IMR-90 (cell line): ENCODE data around the gene INPP5E. TPM values are rescaled to one million over a fixed set of nuclear protein-coding genes. Genes with fewer than 3 reads are reported as not detected.

Experiments
- ATAC-seq: fragments of 200-7000 bp; cut with Tn5 transposase; 2 replicates; pipeline ENCODE4 v1.9.1; 2020; ENCODE audit warnings: low read depth, mild to moderate bottlenecking, moderate library complexity
- BruUV-seq: library from RNA; stranded (reverse); fragments of 400-500 nt; replicated peaks from 2 replicates; lab custom pipeline; 2021; lab: Mats Ljungman, UMichigan
- CTCF ChIA-PET: fragments of 300-600 bp; formaldehyde crosslinking; extraction: SDS; loops from one replicate; lab custom pipeline; 2021; ENCODE audit warnings: antibody characterized with exemption; lab: Yijun Ruan, JAX
- POLR2A ChIA-PET: fragments of 300-600 bp; sonication (Branson Sonifier 250); formaldehyde crosslinking; loops from one replicate; lab custom pipeline; 2022; ENCODE audit warnings: antibody characterized with exemption; ENCODE audit not compliant: unreplicated experiment; lab: Charles Lee
- DNase-seq: peaks from one replicate; pipeline ENCODE4 v3.0.0; 2013
- H2AFZ ChIP-seq: replicated peaks from 2 replicates; pipeline ENCODE3; 2013; ENCODE audit warnings: low read length, mild to moderate bottlenecking; ENCODE audit not compliant: poor library complexity
- H2AK5ac ChIP-seq: 2 replicates; pipeline ENCODE4 v1.6.1; 2013; ENCODE audit warnings: low read depth, low read length, inconsistent platforms
- H2AK9ac ChIP-seq: replicated peaks from 2 replicates; pipeline ENCODE3; 2013; ENCODE audit warnings: mild to moderate bottlenecking, low read depth, low read length, moderate library complexity; ENCODE audit not compliant: poor library complexity
- H2BK120ac ChIP-seq: 2 replicates; pipeline ENCODE4 v1.6.1; 2013; ENCODE audit warnings: low read depth, low read length, inconsistent platforms
- H2BK15ac ChIP-seq: 3 replicates; pipeline ENCODE4 v1.6.1; 2013; ENCODE audit warnings: low read depth, low read length, inconsistent platforms
- H2BK20ac ChIP-seq: 2 replicates; pipeline ENCODE4 v1.6.1; 2013; ENCODE audit warnings: low read depth, mild to moderate bottlenecking, inconsistent platforms, low read length, moderate library complexity
- H2BK5ac ChIP-seq: 2 replicates; pipeline ENCODE4 v1.6.1; 2013; ENCODE audit warnings: mild to moderate bottlenecking, low read depth, low read length, inconsistent platforms; ENCODE audit not compliant: poor library complexity, severe bottlenecking
- H3K14ac ChIP-seq: replicated peaks from 2 replicates; pipeline ENCODE4 v1.6.1; 2013; ENCODE audit warnings: low read depth, low read length, inconsistent platforms
- H3K18ac ChIP-seq: 2 replicates; pipeline ENCODE4 v1.6.1; 2013; ENCODE audit warnings: low read depth, low read length, control low read depth
- H3K23ac ChIP-seq: 2 replicates; pipeline ENCODE4 v1.6.1; 2013; ENCODE audit warnings: low read depth, low read length, inconsistent platforms
- H3K27ac ChIP-seq: 2 replicates; pipeline ENCODE4 v1.5.1; 2013; ENCODE audit warnings: mild to moderate bottlenecking, control low read depth, low read length; ENCODE audit not compliant: insufficient read depth
- H3K27me3 ChIP-seq: 2 replicates; pipeline ENCODE4 v1.6.1; 2013; ENCODE audit warnings: low read length; ENCODE audit not compliant: control insufficient read depth, insufficient read depth
- H3K36me3 ChIP-seq: 2 replicates; pipeline ENCODE4 v1.6.1; 2013; ENCODE audit warnings: low read length, mixed read lengths; ENCODE audit not compliant: control insufficient read depth, insufficient read depth
- H3K4ac ChIP-seq: 2 replicates; pipeline ENCODE4 v1.6.1; 2013; ENCODE audit warnings: low read depth, low read length, inconsistent platforms
- H3K4me1 ChIP-seq: 2 replicates; pipeline ENCODE4 v1.6.1; 2013; ENCODE audit warnings: low read length, mixed read lengths; ENCODE audit not compliant: control insufficient read depth, insufficient read depth
- H3K4me2 ChIP-seq: 2 replicates; pipeline ENCODE4 v1.6.1; 2013; ENCODE audit warnings: low read depth, mild to moderate bottlenecking, control low read depth, low read length, moderate library complexity
- H3K4me3 ChIP-seq: 2 replicates; pipeline ENCODE4 v1.5.1; 2013; ENCODE audit warnings: low read depth, mild to moderate bottlenecking, control low read depth, low read length, moderate library complexity; ENCODE audit not compliant: insufficient read depth
- H3K56ac ChIP-seq: 2 replicates; pipeline ENCODE4 v1.6.1; 2013; ENCODE audit warnings: low read length, inconsistent platforms; ENCODE audit not compliant: insufficient read depth; ENCODE audit errors: extremely low read depth
- H3K79me1 ChIP-seq, 2 experiments: 2 replicates each; pipeline ENCODE4 v1.6.1; 2013; ENCODE audit warnings: low read length in 2 of 2, inconsistent platforms in 1 of 2, low read depth in 1 of 2
- H3K9ac ChIP-seq: 2 replicates; pipeline ENCODE4 v1.6.1; 2013; ENCODE audit warnings: low read depth, low read length, control low read depth
- H3K9me1 ChIP-seq: 2 replicates; pipeline ENCODE4 v1.6.1; 2013; ENCODE audit warnings: low read length, inconsistent platforms; ENCODE audit not compliant: insufficient read depth
- H3K9me3 ChIP-seq: 2 replicates; pipeline ENCODE4 v1.6.1; 2013; ENCODE audit warnings: low read length; ENCODE audit not compliant: control insufficient read depth, insufficient read depth
- H4K20me1 ChIP-seq: 2 replicates; pipeline ENCODE4 v1.6.1; 2013; ENCODE audit warnings: low read length, inconsistent platforms; ENCODE audit not compliant: insufficient read depth
- H4K5ac ChIP-seq: 2 replicates; pipeline ENCODE4 v1.6.1; 2013; ENCODE audit warnings: mild to moderate bottlenecking, low read depth, low read length, control low read depth
- H4K8ac ChIP-seq, 2 experiments: 2 replicates each; pipeline ENCODE4 v1.6.1; 2013; ENCODE audit warnings: low read depth in 2 of 2, low read length in 2 of 2, control low read depth in 1 of 2, inconsistent platforms in 1 of 2
- H4K91ac ChIP-seq: 2 replicates; pipeline ENCODE4 v1.6.1; 2013; ENCODE audit warnings: low read depth, low read length, inconsistent platforms; ENCODE audit not compliant: insufficient read depth
- CEBPB ChIP-seq: IDR thresholded peaks from 2 replicates; pipeline ENCODE4 v1.6.1; 2012; ENCODE audit warnings: low read depth, low read length, improper control_type of control experiment
- MAFK ChIP-seq: IDR thresholded peaks from 2 replicates; pipeline ENCODE4 v1.6.1; 2012; ENCODE audit warnings: low read depth, low read length, improper control_type of control experiment
- MXI1 ChIP-seq: IDR thresholded peaks from 2 replicates; pipeline ENCODE4 v1.6.1; 2012; ENCODE audit warnings: low read depth, mild to moderate bottlenecking, low read length, moderate library complexity, borderline replicate concordance
- RAD21 ChIP-seq: IDR thresholded peaks from 2 replicates; pipeline ENCODE4 v1.6.1; 2012; ENCODE audit warnings: low read length, improper control_type of control experiment
- WGBS, 2 experiments: methylation state at CpG; one replicate each; pipeline versions ENCODE4 v1.1.5 to v1.1.7; 2013; ENCODE audit warnings: missing lambda C conversion rate in 2 of 2; ENCODE audit not compliant: insufficient read length in 1 of 2; ENCODE audit errors: extremely low coverage in 2 of 2; 5-methylcytosine and 5-hydroxymethylcytosine counted together
- dilution Hi-C: fragments of 300-500 bp; cut with HindIII; formaldehyde crosslinking; loops from one replicate; pipeline ENCODE4 v1.14.3; 2018; ENCODE audit warnings: low sequenced_read_pairs; ENCODE audit not compliant: unreplicated experiment
- in situ Hi-C: fragments of 300-500 bp; cut with MboI; formaldehyde crosslinking; loops from 3 replicates; pipeline ENCODE4 v1.14.3; 2019; ENCODE audit warnings: low sequenced_read_pairs, inconsistent platforms, mixed read lengths
- intact Hi-C: fragments of 100-400 bp; cut with micrococcal nuclease; formaldehyde crosslinking; loops from 2 replicates; pipeline ENCODE4 v1.10.0; 2022
- polyA plus RNA-seq, 3 experiments: library from polyadenylated mRNA; depleted of rRNA; stranded (reverse); fragments of >200 nt; gene quantifications; 2 replicates each; pipeline ENCODE4 v1.2.3, GENCODE V29; 2012; ENCODE audit warnings: low replicate concordance in 1 of 3
- total RNA-seq: library from RNA; depleted of rRNA; stranded (reverse); fragments of >200 nt; gene quantifications from 2 replicates; pipeline ENCODE4 v1.2.3, GENCODE V29; 2012

The INPP5E gene
- total and polyA plus RNA-seq, 2 of the 4 experiments (the other 2 are of a cell fraction), result 1.6 to 9.4 TPM

DNA sequence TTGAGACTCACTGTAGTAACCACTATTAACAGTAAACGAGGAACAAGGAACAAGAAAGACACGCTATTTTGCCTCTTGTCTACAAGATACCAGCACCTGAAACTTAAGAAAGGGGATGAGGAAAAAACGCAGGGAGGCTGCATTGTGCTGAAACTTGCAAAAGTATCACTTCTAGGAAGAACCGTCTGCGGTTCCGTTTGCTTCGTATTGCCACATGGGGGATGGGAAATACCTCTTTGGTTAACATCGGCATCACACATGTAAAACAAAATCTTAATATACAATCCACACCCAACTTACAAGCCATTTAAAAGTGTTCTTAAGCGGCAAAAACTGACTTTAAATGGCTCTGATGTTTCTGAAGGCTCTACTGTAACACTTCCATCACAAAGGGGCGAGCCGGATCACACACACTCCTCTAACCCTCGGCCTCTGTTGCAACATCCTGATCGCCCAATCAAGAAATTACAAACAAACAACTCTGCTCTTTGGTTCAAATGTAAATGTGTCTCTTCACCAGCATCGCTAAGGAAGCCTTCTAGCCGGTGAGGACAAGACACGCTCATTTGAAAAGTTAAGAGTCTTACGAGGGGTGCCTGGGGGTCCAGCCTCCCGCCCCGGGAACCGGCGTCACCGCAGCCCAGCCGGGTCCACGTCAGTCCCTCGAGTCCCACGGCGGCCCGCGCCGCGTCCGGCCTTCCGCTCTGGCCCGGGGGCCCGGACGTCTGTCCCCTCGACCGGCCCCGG, 42.6 kb upstream of the INPP5E start:
- peaks cover 0 to 27% of the 10 kb centered on the region in 2 experiments; a peak in 2 of 4 replicates for H3K79me1 ChIP-seq
- WGBS, 2 experiments, result 0% methylated on average over 19 of the region's 39 CpGs; no CpG with 5 or more reads in 1 of the 2 experiments
- H2AK5ac ChIP-seq, result peak overlapping the region; percentile 46
- peak overlapping the region; percentile 96 for H3K27ac ChIP-seq
- peak overlapping the region; percentile 85 for H2BK5ac ChIP-seq
- H2BK20ac ChIP-seq, result no peak overlapping the region
- H4K5ac ChIP-seq, result peak overlapping the region; percentile 75; the same call in 1 of the 2 replicates
- peak overlapping the region in 1 of 2 experiments; percentile 68; a peak in 1 of 4 replicates for H4K8ac ChIP-seq
- H2BK120ac ChIP-seq, result 0 out of 2 replicates have a peak overlapping the region, but pooled peaks have one; percentile 16
- H3K9me3 ChIP-seq, result no peaks in the 10 kb centered on the region
- H3K4ac ChIP-seq, result peak overlapping the region; percentile 89
- intact Hi-C loops, result loop anchor here (2.0 kb wide), 1 partner anchor 43 kb away; the partner anchor contains the start of gene INPP5E
- peak overlapping the region; percentile 80 for H3K56ac ChIP-seq
- in situ Hi-C loops, result no loop called here
- H4K91ac ChIP-seq, result peak overlapping the region; percentile 15; the same call in 1 of the 2 replicates
- H3K4me2 ChIP-seq, result peak overlapping the region; percentile 100
- peak overlapping the region; percentile 92 for H3K4me3 ChIP-seq
- H3K4me1 ChIP-seq, result peaks cover 8% of the 10 kb centered on the region; the same call in 1 of the 2 replicates
- H4K20me1 ChIP-seq, result peaks cover 61% of the 10 kb centered on the region
- H2AK9ac ChIP-seq, result peak overlapping the region; percentile 97
- no peaks in the 10 kb centered on the region; the same call in 1 of the 2 replicates for H3K27me3 ChIP-seq
- dilution Hi-C loops, result no loop called here
- H3K36me3 ChIP-seq, result peaks cover 13% of the 10 kb centered on the region
- CTCF ChIA-PET, result no interaction called here
- POLR2A ChIA-PET, result no interaction called here
- TF ChIP-seq CEBPB (peak; percentile 96), RAD21 (no peak), MXI1 (0 out of 2 replicates have a peak, but pooled peaks have one; percentile 15), MAFK (no peak)
- no peak overlapping the region for H2BK15ac ChIP-seq
- peak overlapping the region; percentile 91 for H3K23ac ChIP-seq
- ATAC-seq (peak; percentile 0; the same call in 1 of the 2 replicates), DNase-seq (peak; percentile 37)
- H2AFZ ChIP-seq, result peak overlapping the region; percentile 89
- no peak overlapping the region for H3K18ac ChIP-seq
- TSS peak; percentile 75 for BruUV-seq
- H3K9ac ChIP-seq, result peak overlapping the region; percentile 96
- H3K14ac ChIP-seq, result peak overlapping the region; percentile 96
- no peaks in the 10 kb centered on the region; the same call in 1 of the 2 replicates for H3K9me1 ChIP-seq
